ENCODE measurements around the gene JAZF1. TPM values are rescaled to one million over a fixed set of nuclear protein-coding genes. Genes with fewer than 3 reads are reported as not detected.

JAZF1 gene
- total and polyA plus RNA-seq, 3 experiments from 2014 or later, result 3.2 to 5.1 (median 4.9) TPM

DNA sequence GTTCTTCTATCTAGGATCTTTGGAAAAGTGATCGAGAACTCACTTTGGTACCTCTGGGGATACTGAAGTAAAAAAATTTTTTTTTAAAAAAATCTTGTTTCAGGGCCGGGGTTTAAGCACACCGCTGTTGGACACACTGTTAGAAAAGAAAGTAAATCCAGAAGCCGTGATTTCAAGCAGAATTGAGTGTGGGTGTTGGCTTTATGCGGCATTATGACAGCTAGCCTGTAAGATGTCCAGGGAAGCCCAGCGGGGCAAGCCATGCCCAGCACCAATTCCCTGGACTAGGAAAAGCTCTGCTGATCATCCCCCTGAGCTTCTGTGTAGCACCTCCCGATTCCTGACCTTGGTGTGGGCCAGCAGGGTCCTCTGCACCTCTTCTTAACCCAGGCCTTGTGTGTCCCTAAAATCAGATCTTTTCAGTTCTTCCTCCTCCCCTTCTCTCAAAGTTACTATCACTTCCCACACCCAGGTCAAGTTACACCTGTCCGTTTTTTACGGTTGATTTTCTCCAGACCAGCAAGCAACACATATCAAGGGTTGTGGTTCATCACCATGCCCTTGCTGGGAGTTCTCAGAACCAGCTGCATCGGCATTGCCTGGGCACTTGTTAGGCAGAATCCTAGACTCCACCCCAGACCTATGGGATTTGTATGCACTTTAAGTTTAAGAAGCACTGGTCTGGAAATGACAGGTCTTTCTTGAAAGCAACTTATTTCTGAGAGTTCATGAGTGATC, 235.4 kb downstream of the JAZF1 start:
- peaks cover 2 to 14% (median 4%) of the 10 kb centered on the region in 3 donors for H3K36me3 Mint-ChIP-seq
- ChIA-PET CTCF (no interaction called here), POLR2A (no interaction called here)
- H3K4me3 Mint-ChIP-seq, result no peak overlapping the region
- Histone ChIP-seq H3K27ac (ENCODE audit: low read depth, low read length) (no peak overlapping the region), H3K9me3 (ENCODE audit: low read length) (no peaks in the 10 kb centered on the region), H3K4me3 (ENCODE audit: low read length) (no peak overlapping the region), H3K36me3 (ENCODE audit: insufficient read depth, low read length) (no peaks in the 10 kb centered on the region), H3K27me3 (ENCODE audit: insufficient read depth, low read length, poor library complexity, severe bottlenecking) (no peaks in the 10 kb centered on the region), H3K4me1 (ENCODE audit: insufficient read depth, low read length) (no peaks in the 10 kb centered on the region)
- no peaks in the 10 kb centered on the region for H3K4me1 Mint-ChIP-seq
- H3K27ac Mint-ChIP-seq, result no peak overlapping the region
- H3K27me3 Mint-ChIP-seq, result peaks cover 0 to 1% of the 10 kb centered on the region in 2 donors
- no peak for DNase-seq
- H3K9me3 Mint-ChIP-seq, result no peaks in the 10 kb centered on the region

DNA sequence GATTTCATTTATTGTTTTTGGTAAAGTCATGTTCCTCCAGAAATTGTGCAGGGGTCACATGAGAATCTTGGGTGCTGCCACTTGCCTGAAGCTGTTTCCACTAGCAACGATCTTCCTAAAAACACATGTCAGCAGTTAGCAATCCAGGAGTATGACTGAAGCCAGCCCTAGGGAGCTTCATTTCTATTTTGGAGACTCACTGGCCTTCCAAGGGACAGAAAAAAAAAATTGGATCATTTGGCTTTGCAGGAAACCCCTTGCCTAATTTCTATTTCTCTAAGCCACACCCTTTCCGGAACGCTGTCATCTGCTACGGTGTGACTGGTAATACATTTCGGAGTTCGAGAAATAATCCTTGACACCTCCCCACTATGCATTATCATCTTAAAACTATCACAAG, 236.0 kb downstream of the JAZF1 start:
- Mint-ChIP-seq H3K27me3 (peaks cover 0 to 1% of the 10 kb centered on the region in 2 donors), H3K9me3 (no peaks in the 10 kb centered on the region), H3K27ac (no peak overlapping the region), H3K4me3 (no peak overlapping the region), H3K4me1 (no peaks in the 10 kb centered on the region), H3K36me3 (peaks cover 4 to 13% (median 7%) of the 10 kb centered on the region in 3 donors)
- Histone ChIP-seq H3K27me3 (ENCODE audit: insufficient read depth, low read length, poor library complexity, severe bottlenecking) (no peaks in the 10 kb centered on the region), H3K9me3 (ENCODE audit: low read length) (no peaks in the 10 kb centered on the region), H3K36me3 (ENCODE audit: insufficient read depth, low read length) (no peaks in the 10 kb centered on the region), H3K27ac (ENCODE audit: low read depth, low read length) (no peak overlapping the region), H3K4me3 (ENCODE audit: low read length) (no peak overlapping the region), H3K4me1 (ENCODE audit: insufficient read depth, low read length) (no peaks in the 10 kb centered on the region)
- ChIA-PET POLR2A (no interaction called here), CTCF (no interaction called here)
- no peak for DNase-seq

DNA sequence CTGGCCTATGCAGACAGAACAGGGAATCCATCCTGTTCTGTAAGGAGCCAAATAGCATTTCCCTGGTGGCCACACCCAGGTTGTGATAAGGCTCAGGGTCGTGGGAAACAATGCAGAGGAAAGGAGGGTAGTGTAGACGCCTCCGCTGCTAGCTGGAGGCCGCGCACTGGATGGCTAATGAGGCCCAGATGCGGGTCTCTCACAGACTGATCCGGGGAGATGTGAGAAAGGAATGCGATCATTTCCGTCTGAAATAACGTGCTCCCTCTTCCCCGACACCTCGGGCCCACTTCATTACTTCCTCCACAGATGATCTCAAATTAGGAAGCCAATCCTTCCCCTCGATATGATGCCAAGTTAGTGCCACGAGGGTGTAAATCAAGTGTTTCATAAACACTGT, 237.4 kb downstream of the JAZF1 start:
- Mint-ChIP-seq H3K4me1 (no peaks in the 10 kb centered on the region), H3K4me3 (no peak overlapping the region), H3K27ac (no peak overlapping the region), H3K36me3 (peaks cover 4 to 13% (median 7%) of the 10 kb centered on the region in 3 donors), H3K9me3 (no peaks in the 10 kb centered on the region), H3K27me3 (peaks cover 0 to 1% of the 10 kb centered on the region in 2 donors)
- no peaks in the 10 kb centered on the region for H3K9me3 ChIP-seq (ENCODE audit: low read length)
- no peaks in the 10 kb centered on the region for H3K4me1 ChIP-seq (ENCODE audit: insufficient read depth, low read length)
- H3K4me3 ChIP-seq (ENCODE audit: low read length), result no peak overlapping the region
- POLR2A ChIA-PET, result no interaction called here
- DNase-seq, result no peak
- CTCF ChIA-PET, result no interaction called here
- H3K27ac ChIP-seq (ENCODE audit: low read depth, low read length), result no peak overlapping the region
- no peaks in the 10 kb centered on the region for H3K27me3 ChIP-seq (ENCODE audit: insufficient read depth, low read length, poor library complexity, severe bottlenecking)
- no peaks in the 10 kb centered on the region for H3K36me3 ChIP-seq (ENCODE audit: insufficient read depth, low read length)

DNA sequence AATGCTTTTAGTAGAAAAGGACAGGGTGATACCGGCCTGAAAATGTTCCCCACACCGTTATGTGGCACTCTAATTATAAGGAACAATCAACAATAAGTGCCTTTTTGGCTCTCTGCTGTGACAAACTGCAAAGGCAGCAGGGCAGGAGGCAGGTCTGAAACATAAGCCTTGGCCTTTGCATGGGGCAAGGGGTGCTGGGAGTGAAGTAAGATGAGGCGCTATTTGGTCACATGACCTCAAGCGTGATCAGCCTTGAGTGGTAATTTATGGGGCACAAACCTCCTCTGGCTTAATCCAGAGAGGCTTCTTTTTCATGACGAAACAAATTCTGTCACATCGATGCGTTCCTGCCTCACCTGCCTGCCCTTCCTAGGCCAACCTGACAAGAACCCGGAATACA, 237.9 kb downstream of the JAZF1 start:
- H3K36me3 ChIP-seq (ENCODE audit: insufficient read depth, low read length), result no peaks in the 10 kb centered on the region
- H3K27me3 ChIP-seq (ENCODE audit: insufficient read depth, low read length, poor library complexity, severe bottlenecking), result no peaks in the 10 kb centered on the region
- Mint-ChIP-seq H3K9me3 (no peaks in the 10 kb centered on the region), H3K36me3 (peaks cover 4 to 13% (median 7%) of the 10 kb centered on the region in 3 donors), H3K4me1 (no peaks in the 10 kb centered on the region), H3K27me3 (peaks cover 0 to 1% of the 10 kb centered on the region in 2 donors), H3K4me3 (no peak overlapping the region), H3K27ac (no peak overlapping the region)
- H3K4me3 ChIP-seq (ENCODE audit: low read length), result no peak overlapping the region
- no peak for DNase-seq
- H3K4me1 ChIP-seq (ENCODE audit: insufficient read depth, low read length), result no peaks in the 10 kb centered on the region
- POLR2A ChIA-PET, result no interaction called here
- H3K9me3 ChIP-seq (ENCODE audit: low read length), result no peaks in the 10 kb centered on the region
- CTCF ChIA-PET, result no interaction called here
- H3K27ac ChIP-seq (ENCODE audit: low read depth, low read length), result no peak overlapping the region

DNA sequence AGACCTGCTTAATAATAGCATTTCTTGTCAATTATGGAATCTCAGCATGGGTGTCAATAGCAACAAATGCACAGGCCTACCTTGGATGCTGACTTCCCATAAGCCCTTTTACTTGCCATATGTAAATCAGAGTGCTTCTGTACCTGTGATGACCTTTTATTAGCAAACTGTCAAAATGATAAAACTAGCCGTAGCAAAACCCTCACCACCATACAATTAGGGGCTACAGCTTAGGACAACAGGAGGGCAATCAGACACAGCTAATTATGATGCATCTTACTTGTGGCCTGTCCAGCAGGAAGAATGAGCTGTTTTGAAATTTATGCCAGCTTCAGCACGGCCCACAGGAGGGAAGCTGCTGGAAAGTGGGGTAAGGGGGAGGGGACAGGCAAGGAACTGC, 239.1 kb downstream of the JAZF1 start:
- H3K9me3 Mint-ChIP-seq, result no peaks in the 10 kb centered on the region
- H3K36me3 ChIP-seq (ENCODE audit: insufficient read depth, low read length), result no peaks in the 10 kb centered on the region
- H3K27ac Mint-ChIP-seq, result no peak overlapping the region

DNA sequence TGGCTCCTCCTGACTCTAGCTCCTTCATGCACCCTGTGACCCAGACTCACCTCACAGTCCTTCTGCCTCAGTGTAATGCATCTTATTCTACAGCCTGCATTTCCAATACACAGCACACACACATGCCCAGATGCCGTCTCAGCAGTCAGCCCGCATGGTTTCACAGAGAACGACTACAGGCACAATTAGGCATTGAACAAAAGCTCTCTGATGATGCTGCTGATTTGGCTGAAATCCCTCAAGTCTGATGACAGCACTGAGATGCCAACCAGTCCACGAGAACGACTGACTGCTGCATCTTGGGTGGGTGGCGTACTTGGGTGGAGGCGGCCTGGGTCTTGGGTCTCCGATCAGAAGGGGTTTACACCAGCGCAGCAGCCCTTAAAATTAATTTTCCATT, 240.3 kb downstream of the JAZF1 start:
- H3K4me1 ChIP-seq (ENCODE audit: insufficient read depth, low read length), result no peaks in the 10 kb centered on the region
- no peaks in the 10 kb centered on the region for H3K27me3 ChIP-seq (ENCODE audit: insufficient read depth, low read length, poor library complexity, severe bottlenecking)
- Mint-ChIP-seq H3K27ac (peak overlapping the region in 2 of 8 donors; percentile 71 to 84), H3K4me3 (no peak overlapping the region), H3K9me3 (no peaks in the 10 kb centered on the region), H3K27me3 (no peaks in the 10 kb centered on the region), H3K36me3 (peaks cover 4 to 13% (median 7%) of the 10 kb centered on the region in 3 donors), H3K4me1 (no peaks in the 10 kb centered on the region)
- no peaks in the 10 kb centered on the region for H3K9me3 ChIP-seq (ENCODE audit: low read length)
- POLR2A ChIA-PET, result no interaction called here
- CTCF ChIA-PET, result no interaction called here
- H3K36me3 ChIP-seq (ENCODE audit: insufficient read depth, low read length), result no peaks in the 10 kb centered on the region
- H3K27ac ChIP-seq (ENCODE audit: low read depth, low read length), result no peak overlapping the region
- no peak overlapping the region for H3K4me3 ChIP-seq (ENCODE audit: low read length)
- no peak for DNase-seq

More for the DNA sequence above, 239.1 kb downstream of the JAZF1 start:
- H3K27me3 ChIP-seq (ENCODE audit: insufficient read depth, low read length, poor library complexity, severe bottlenecking), result no peaks in the 10 kb centered on the region
- ChIA-PET POLR2A (no interaction called here), CTCF (no interaction called here)
- H3K36me3 Mint-ChIP-seq, result peaks cover 4 to 13% (median 7%) of the 10 kb centered on the region in 3 donors
- no peak overlapping the region for H3K4me3 Mint-ChIP-seq
- no peak for DNase-seq
- no peaks in the 10 kb centered on the region for H3K9me3 ChIP-seq (ENCODE audit: low read length)
- H3K27ac ChIP-seq (ENCODE audit: low read depth, low read length), result no peak overlapping the region
- no peak overlapping the region for H3K4me3 ChIP-seq (ENCODE audit: low read length)
- no peaks in the 10 kb centered on the region for H3K4me1 ChIP-seq (ENCODE audit: insufficient read depth, low read length)
- no peaks in the 10 kb centered on the region for H3K4me1 Mint-ChIP-seq
- H3K27me3 Mint-ChIP-seq, result no peaks in the 10 kb centered on the region

DNA sequence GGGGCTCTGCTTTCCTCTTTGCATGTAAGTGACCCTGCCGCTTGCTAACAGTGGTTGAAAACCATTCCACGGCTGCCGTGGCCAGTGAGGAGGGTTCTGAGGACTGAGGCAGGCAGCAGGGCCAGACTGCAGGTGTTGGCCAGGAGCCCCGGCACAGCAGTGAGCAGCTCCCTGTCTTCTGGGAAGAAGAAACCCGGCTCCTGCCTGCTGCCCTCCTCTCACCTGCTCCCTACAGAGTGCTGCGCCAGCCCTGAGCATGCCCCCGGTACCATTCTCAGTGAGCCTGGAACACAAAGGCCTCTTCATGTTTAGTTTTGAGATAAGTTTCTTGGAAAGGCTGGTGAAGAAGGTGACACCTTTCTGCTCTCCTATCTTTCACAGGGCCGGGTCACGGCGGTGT, 240.7 kb downstream of the JAZF1 start:
- Histone ChIP-seq H3K4me1 (ENCODE audit: insufficient read depth, low read length) (no peaks in the 10 kb centered on the region), H3K9me3 (ENCODE audit: low read length) (no peaks in the 10 kb centered on the region), H3K4me3 (ENCODE audit: low read length) (no peak overlapping the region), H3K27ac (ENCODE audit: low read depth, low read length) (no peak overlapping the region), H3K27me3 (ENCODE audit: insufficient read depth, low read length, poor library complexity, severe bottlenecking) (no peaks in the 10 kb centered on the region), H3K36me3 (ENCODE audit: insufficient read depth, low read length) (no peaks in the 10 kb centered on the region)
- H3K36me3 Mint-ChIP-seq, result peaks cover 4 to 13% (median 7%) of the 10 kb centered on the region in 3 donors
- ChIA-PET CTCF (no interaction called here), POLR2A (no interaction called here)
- peak overlapping the region in 2 of 8 donors; percentile 71 to 84 for H3K27ac Mint-ChIP-seq
- H3K4me1 Mint-ChIP-seq, result no peaks in the 10 kb centered on the region
- H3K9me3 Mint-ChIP-seq, result no peaks in the 10 kb centered on the region
- no peaks in the 10 kb centered on the region for H3K27me3 Mint-ChIP-seq
- no peak overlapping the region for H3K4me3 Mint-ChIP-seq
- no peak for DNase-seq

DNA sequence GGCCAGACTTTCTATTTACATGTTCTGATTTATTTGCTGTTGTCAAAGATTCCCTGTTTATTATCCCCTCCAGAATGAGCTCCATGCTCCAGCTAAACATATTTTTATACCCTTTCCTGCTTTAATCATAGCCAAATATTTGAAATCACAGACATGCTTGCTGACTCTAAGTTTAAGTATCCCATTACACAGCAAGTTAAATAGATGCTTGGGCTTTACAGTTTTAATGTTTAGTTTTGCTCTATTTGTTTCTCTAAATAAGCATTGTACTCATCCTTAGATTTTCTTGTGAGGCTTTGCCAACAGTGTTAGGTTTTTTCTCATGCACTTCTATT, 243.9 kb downstream of the JAZF1 start:
- Histone ChIP-seq H3K4me3 (ENCODE audit: low read length) (no peak overlapping the region), H3K36me3 (ENCODE audit: insufficient read depth, low read length) (no peaks in the 10 kb centered on the region), H3K27ac (ENCODE audit: low read depth, low read length) (no peak overlapping the region), H3K27me3 (ENCODE audit: insufficient read depth, low read length, poor library complexity, severe bottlenecking) (no peaks in the 10 kb centered on the region), H3K4me1 (ENCODE audit: insufficient read depth, low read length) (no peaks in the 10 kb centered on the region), H3K9me3 (ENCODE audit: low read length) (no peaks in the 10 kb centered on the region)
- DNase-seq, result no peak
- ChIA-PET CTCF (no interaction called here), POLR2A (no interaction called here)
- Mint-ChIP-seq H3K27ac (no peak overlapping the region), H3K9me3 (no peaks in the 10 kb centered on the region), H3K4me3 (no peak overlapping the region), H3K27me3 (no peaks in the 10 kb centered on the region), H3K36me3 (peaks cover 3 to 10% (median 5%) of the 10 kb centered on the region in 3 donors), H3K4me1 (no peaks in the 10 kb centered on the region)
